CD4-positive, alpha-beta T cell treated with Interleukin-2 at 100 ng/mL for 4 hours (primary cell): ENCODE data around the gene SBNO1.
"Not testable (repeated sequence)": the region's sequence is repeated elsewhere in the genome, so short reads cannot be mapped to it uniquely, and the experiment has no call there.

Experiments used
- DNase-seq: peaks from one replicate; pipeline ENCODE4 v3.0.0-alpha.2; 2020; ENCODE audit warnings: low spot score

The SBNO1 gene

DNA sequence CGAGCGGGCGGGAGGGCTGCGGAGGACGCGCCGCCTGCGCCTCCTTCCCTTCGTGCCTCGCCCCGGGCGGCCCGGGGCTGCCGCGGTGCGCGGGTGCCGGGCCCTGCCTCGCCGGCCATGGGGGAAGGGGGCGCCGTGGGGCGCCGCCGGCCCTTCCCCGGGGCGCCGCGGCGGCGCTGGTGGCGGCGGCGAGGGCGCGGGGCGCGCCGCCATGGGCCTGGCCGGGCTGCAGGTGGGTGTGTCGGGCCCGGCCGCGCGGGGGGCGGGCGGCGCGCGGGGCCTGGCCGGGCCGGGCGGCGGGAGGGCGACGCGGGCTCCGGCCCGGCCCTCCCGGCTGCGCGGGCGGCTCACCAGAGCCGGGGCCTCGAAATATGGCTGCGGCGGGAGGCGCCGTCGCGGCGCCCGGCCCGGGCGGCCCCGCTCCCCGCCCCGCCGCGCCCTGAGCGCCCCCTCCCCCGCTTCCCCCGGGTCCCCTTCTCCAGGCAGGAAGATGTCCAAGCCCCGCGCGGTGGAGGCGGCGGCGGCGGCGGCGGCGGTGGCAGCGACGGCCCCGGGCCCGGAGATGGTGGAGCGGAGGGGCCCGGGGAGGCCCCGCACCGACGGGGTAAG, 24.4 kb upstream of the SBNO1 start:
- no peak for DNase-seq

- peak; percentile 73 for DNase-seq
These were observed 23.7 kb upstream of the SBNO1 start for GRCh38 chr12:123388177-123388950.

GRCh38 chr12:123387508-123388176, 23.0 kb upstream of the SBNO1 start:
- DNase-seq = no peak

DNA sequence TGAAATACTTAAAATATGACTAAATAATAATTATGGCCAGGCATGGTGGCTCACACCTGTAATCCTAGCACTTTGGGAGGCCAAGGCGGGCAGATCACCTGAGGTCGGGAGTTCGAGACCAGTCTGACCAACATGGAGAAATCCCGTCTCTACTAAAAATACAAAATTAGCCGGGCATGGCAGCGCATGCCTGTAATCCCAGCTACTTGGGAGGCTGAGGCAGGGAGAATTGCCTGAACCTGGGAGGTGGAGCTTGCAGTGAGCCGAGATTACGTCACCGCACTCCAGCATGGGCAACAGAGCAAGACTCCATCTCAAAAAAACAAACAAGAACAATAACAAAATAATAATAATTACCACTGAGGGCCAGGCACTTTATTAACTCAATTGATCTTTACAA, 20.9 kb upstream of the SBNO1 start:
- DNase-seq = not testable (repeated sequence)

- no peak for DNase-seq
These were observed 20.3 kb upstream of the SBNO1 start for GRCh38 chr12:123384994-123385376.

DNA sequence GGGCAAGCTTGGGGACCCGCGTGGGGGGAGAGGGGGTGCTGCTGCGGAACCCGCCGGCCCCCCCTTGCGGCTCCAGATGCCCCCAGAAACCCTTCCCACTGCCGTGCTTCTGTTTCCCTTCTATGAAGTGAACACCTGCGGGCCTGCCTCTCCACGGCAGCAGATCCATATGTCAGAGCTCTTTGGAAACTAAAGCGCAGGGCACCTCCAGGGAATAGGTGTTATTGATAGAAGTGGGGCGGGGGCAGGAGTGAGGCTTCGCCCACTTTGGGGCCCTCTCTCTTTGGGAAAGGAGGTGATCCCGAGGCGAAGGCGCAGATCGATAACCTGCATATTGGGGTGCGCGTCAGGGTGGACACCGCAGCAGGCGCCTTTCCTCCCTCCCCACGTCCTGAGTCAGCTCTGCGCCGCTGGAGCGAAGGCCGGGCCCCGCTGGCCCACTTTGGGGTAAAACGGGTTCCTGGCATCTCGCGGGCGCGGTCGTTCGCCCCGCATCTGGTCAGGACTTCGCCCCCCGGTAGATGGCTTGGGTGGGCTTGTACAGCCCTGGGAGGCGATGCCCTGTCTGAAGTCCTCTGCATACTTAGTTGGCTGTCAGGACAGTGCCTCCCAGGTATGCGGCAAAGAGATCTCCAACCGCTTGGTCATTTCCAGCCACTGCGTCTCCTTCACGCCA, 19.8 kb upstream of the SBNO1 start:
- no peak for DNase-seq

- DNase-seq = no peak
These were observed 18.0 kb upstream of the SBNO1 start for GRCh38 chr12:123382684-123383083.

- DNase-seq = no peak
These were observed 14.7 kb upstream of the SBNO1 start for GRCh38 chr12:123379391-123379790.

- DNase-seq = not testable (repeated sequence)
These were observed 7.8 kb upstream of the SBNO1 start for GRCh38 chr12:123372415-123372814.

DNA sequence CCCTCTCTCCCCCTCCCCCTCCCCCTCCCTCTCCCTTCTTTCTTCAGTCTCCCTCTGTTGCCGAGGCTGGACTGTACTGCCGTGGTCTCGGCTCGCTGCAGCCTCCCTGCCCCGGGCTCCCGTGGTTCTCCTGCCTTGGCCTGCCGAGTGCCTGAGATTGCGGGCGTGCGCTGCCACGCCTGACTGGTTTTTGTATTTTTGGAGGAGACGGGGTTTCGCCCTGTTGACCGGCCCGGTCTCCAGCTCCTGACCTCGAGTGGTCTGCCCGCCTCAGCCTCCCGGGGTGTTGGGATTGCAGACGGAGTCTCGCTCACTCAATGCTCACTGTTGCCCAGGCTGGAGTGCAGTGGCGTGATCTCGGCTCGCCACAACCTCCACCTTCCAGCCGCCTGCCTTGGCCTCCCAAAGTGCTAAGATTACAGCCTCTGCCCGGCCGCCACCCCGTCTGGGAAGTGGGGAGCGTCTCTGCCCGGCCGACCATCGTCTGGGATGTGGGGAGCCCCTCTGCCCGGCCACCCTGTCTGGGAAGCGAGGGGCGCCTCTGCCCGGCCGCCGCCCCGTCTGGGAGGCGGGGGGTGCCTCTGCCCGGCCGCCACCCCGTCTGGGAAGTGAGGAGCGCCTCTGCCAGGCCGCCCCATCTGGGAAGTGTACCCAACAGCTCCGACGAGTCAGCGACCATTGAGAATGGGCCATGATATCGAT, 7.2 kb upstream of the SBNO1 start:
- not testable (repeated sequence) for DNase-seq

GRCh38 chr12:123369229-123369628, 4.6 kb upstream of the SBNO1 start:
- DNase-seq = no peak

- not testable (repeated sequence) for DNase-seq
These were observed 3.8 kb upstream of the SBNO1 start for GRCh38 chr12:123368431-123368830.

DNA sequence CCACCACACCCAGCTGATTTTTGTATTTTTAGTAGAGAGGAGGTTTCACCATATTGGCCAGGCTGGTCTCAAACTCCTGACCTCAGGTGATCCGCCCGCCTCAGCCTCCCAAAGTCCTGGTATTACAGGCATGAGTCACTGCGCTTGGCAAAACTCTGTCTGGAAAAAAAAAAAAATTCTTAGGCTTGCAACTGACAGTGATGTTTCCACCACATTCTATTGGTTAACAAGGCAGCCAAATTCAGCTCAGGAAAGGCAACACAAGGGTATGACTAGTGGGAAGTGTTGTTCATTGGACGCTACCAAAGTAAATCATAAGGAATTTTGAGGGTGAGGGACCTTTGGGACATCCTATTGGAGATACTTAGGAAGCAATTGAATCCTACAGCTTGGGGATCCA, 2.9 kb upstream of the SBNO1 start:
- DNase-seq = no peak

DNA sequence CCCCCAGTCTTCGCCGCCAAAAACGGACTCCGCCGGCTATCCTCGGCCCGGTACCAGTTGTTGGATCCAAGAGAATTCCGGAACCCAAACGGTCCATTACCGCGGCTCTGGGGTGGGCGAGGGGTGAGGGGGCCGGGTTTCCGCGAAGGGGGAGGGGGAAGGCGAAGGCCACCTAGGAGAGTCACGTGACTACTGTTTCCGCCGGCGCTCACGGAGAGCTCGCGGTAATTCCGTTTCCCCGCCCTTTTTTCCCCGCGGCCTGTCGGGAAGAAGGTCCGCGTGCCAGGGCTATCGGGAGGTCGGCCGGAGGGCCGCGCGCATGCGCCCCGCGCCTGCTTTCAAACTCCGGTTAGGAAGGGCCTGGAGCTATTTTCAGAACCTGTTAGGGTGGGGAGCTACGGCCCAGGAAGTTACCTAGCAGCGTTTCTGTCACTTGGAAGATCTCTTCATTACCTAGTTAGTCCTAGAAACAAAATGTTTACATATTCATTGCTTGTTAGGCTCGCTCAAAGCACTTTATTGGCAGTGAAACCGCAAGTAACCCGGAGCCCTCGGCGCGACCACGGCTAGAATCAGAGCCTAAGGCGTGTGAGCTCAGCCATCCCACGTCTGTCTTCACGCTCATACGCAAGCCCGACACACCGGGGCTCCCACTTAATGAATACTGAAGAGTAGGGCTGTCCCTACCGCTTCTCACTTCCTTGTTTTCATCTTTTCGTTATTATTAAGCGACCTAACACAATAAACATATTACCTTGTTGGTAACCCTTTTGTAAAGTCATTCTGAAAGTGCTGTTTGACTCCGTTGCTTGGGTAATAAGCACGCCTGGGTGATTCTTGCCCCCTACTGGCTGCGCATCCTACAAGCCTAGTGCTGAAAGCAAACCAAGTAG, 624 bp upstream of the SBNO1 start:
- peak; percentile 99 for DNase-seq

GRCh38 chr12:123363740-123364531, 711 bp downstream of the SBNO1 start:
- DNase-seq = peak; percentile 12

DNA sequence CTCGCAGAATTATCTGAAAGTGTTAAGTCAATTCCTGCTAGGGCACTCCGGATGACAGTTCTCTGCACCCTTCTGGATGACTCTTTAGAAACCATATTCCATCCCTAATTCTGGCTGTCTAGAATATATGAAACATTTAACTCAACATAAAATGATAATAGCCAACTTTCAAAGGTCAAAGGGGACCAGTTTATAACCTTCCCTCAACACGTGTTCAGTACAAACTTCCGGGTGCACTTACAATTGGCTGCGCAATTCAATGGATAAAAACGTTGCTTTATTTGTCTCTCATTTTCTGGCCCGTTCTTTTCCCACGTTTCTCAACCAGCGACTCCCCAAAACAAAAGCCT, 1.3 kb downstream of the SBNO1 start:
- peak; percentile 31 for DNase-seq

DNA sequence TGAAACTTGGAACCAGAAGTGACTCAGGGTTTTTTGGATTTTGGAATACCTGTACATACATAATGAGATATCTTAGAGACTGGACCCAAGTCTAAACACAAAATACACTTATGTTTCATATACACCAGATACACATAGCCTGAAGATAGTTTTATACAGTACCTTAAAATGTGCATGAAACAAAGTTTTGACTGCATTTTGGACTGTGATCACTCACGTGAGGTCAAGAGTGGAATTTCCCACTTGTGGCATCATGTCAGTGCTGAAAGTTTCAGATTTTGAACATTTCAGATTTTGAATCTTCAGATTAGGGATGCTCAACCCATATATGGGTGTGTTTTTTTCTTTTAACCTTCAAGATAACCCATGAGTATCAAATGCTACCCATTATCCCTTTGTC, 6.6 kb downstream of the SBNO1 start:
- no peak for DNase-seq

- DNase-seq = no peak
These were observed 8.4 kb downstream of the SBNO1 start for GRCh38 chr12:123356159-123356670.

- no peak for DNase-seq
These were observed 10.0 kb downstream of the SBNO1 start for GRCh38 chr12:123354600-123354999.

DNA sequence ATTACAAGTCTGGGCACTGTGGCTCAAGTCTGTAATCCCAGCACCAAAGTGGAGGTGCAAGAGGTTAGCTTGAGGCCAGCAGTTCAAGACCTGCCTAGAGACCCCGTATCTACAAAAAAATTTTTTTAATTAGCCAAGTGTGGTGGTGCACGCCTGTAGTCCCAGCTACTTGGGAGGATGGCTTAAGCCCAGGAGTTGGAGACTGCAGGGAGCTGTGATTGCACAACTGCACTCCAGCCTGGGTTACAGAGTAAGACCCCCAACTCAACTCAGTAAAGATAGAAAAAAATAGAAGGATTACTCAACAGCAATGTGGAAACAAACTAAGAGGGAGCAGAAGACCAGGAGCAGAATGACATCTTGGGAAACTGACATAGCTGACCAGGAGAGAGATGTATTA, 13.3 kb downstream of the SBNO1 start:
- DNase-seq = no peak
